ENCODE results near the gene PCNX4. TPM values are rescaled to one million over a fixed set of nuclear protein-coding genes. Genes with fewer than 3 reads are reported as not detected.

Gene PCNX4
- total RNA-seq, 2 donors from 2014 or later = 19.7 to 23.6 TPM

- Histone ChIP-seq H3K36me3 (no peaks in the 10 kb centered on the region), H3K27me3 (no peaks in the 10 kb centered on the region), H3K9ac (ENCODE audit: low read depth in 2 of 2, low read length in 2 of 2) (no peak overlapping the region), H3K4me1 (no peaks in the 10 kb centered on the region), H3K4me3 (no peak overlapping the region), H3K9me3 (no peaks in the 10 kb centered on the region), H3K27ac (no peak overlapping the region)
- no peak for DNase-seq
- TF ChIP-seq CTCF (IDR thresholded peaks at IDR 0.05) = no peak
- intact Hi-C loops (cut with DNase I) = no loop called here
Measured at GRCh38 chr14:60171690-60172089, 80.0 kb downstream of the PCNX4 start.

GRCh38 chr14:60174352-60175254 is 82.9 kb downstream of the PCNX4 start:
- Histone ChIP-seq H3K4me1 (no peaks in the 10 kb centered on the region), H3K4me3 (no peak overlapping the region), H3K9ac (ENCODE audit: low read depth in 2 of 2, low read length in 2 of 2) (no peak overlapping the region), H3K36me3 (no peaks in the 10 kb centered on the region), H3K27me3 (no peaks in the 10 kb centered on the region), H3K9me3 (no peaks in the 10 kb centered on the region), H3K27ac (no peak overlapping the region)
- no peak for TF ChIP-seq CTCF (IDR thresholded peaks at IDR 0.05)
- intact Hi-C loops (cut with DNase I) = no loop called here
- DNase-seq = no peak

GRCh38 chr14:60175255-60175902 is 83.7 kb downstream of the PCNX4 start:
- no peak for DNase-seq
- no peak overlapping the region for H3K9ac ChIP-seq (ENCODE audit: low read depth in 2 of 2, low read length in 2 of 2)
- H3K9me3 ChIP-seq = no peaks in the 10 kb centered on the region
- no peak for TF ChIP-seq CTCF (IDR thresholded peaks at IDR 0.05)
- H3K4me1 ChIP-seq = no peaks in the 10 kb centered on the region
- H3K27me3 ChIP-seq = no peaks in the 10 kb centered on the region
- H3K4me3 ChIP-seq = no peak overlapping the region
- H3K27ac ChIP-seq = no peak overlapping the region
- H3K36me3 ChIP-seq = no peaks in the 10 kb centered on the region
- intact Hi-C loops (cut with DNase I) = no loop called here

- H3K27ac ChIP-seq = no peak overlapping the region
- DNase-seq = no peak
- H3K36me3 ChIP-seq = no peaks in the 10 kb centered on the region
- intact Hi-C loops (cut with DNase I) = no loop called here
- H3K9ac ChIP-seq (ENCODE audit: low read depth in 2 of 2, low read length in 2 of 2) = no peak overlapping the region
- H3K27me3 ChIP-seq = no peaks in the 10 kb centered on the region
- no peaks in the 10 kb centered on the region for H3K9me3 ChIP-seq
- no peaks in the 10 kb centered on the region for H3K4me1 ChIP-seq
- no peak for TF ChIP-seq CTCF (IDR thresholded peaks at IDR 0.05)
- H3K4me3 ChIP-seq = no peak overlapping the region
Measured at GRCh38 chr14:60178164-60178563, 86.4 kb downstream of the PCNX4 start.

GRCh38 chr14:60178820-60179219 is 87.1 kb downstream of the PCNX4 start:
- H3K27me3 ChIP-seq = no peaks in the 10 kb centered on the region
- no peak overlapping the region for H3K27ac ChIP-seq
- no peaks in the 10 kb centered on the region for H3K36me3 ChIP-seq
- no peak overlapping the region for H3K9ac ChIP-seq (ENCODE audit: low read depth in 2 of 2, low read length in 2 of 2)
- intact Hi-C loops (cut with DNase I) = no loop called here
- H3K9me3 ChIP-seq = no peaks in the 10 kb centered on the region
- no peak for TF ChIP-seq CTCF (IDR thresholded peaks at IDR 0.05)
- no peak for DNase-seq
- no peaks in the 10 kb centered on the region for H3K4me1 ChIP-seq
- no peak overlapping the region for H3K4me3 ChIP-seq
